HG02759 (cell line): ENCODE results near the gene TSPAN18.

ENCODE experiments used
- ATAC-seq: cut with Tn5 transposase; IDR thresholded peaks from one replicate; pipeline ENCODE4 v1.9.1; 2021; ENCODE audit warnings: mild to moderate bottlenecking, moderate library complexity; ENCODE audit not compliant: unreplicated experiment

The TSPAN18 gene

DNA sequence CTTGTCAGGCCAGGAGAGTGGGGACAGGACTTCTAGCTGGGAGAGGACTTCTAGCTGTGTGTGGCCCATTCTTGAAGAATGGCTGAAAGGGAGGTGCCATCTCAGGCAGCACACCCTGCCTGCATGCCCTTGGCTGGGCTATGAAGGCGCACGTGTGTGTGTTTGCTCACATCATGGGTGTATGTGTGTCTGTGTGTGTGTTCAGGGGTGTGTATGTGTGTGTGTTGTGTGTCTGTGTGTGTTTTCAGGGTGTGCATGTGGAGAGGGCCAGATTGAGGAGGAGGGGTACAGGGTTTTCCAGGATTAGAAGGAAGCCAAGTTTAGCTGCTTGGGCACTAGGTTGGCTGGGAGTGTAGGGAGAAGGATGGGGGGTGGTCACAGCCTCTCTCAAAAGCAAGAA, 207.3 kb downstream of the TSPAN18 start:
- no peak for ATAC-seq

DNA sequence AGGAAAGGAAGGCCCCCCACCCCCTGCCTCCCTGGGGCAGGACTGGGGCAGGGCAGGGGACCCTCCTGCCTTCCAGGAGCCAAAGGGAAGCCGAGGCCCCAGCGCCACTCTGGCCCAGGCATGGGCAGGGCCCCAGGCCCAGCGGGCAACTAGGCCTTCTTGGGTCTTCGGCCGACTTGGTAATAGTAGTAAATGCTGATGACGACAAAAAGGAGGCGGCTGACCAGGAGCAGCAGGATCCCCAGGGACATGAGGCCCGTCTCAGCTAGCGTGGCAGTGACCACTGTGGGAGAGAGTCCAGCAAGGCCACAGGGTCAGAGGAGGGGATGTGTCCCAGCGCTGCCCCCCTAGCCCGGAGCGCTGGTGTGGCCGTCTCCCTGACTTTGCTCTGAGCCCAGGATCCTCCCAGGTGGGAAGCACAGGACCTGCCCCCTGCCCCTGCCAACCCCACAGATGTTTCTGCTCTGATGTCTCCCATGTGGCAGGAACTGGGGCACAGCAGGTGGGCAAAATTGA, 208.0 kb downstream of the TSPAN18 start:
- no peak for ATAC-seq

DNA sequence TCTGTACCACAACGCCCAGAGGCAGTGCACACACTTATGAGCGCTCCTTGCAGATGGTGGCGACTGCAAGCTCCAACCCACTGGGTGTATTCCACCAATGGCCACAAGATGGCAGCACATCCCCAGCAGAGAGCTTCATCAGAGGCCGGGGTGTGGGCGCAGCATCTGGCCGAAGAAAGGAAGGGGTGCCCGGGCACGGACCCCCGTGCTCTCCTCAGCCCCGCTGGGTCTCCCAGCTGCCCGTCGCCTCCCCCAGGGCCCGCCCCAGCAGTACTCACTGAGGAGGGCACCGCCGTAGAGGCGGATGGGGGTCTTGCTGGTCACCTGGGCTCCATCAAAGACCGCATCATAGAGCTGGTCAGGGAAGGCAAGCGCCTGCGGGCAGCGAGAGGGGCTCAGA, 209.8 kb downstream of the TSPAN18 start:
- peak; percentile 83 for ATAC-seq

DNA sequence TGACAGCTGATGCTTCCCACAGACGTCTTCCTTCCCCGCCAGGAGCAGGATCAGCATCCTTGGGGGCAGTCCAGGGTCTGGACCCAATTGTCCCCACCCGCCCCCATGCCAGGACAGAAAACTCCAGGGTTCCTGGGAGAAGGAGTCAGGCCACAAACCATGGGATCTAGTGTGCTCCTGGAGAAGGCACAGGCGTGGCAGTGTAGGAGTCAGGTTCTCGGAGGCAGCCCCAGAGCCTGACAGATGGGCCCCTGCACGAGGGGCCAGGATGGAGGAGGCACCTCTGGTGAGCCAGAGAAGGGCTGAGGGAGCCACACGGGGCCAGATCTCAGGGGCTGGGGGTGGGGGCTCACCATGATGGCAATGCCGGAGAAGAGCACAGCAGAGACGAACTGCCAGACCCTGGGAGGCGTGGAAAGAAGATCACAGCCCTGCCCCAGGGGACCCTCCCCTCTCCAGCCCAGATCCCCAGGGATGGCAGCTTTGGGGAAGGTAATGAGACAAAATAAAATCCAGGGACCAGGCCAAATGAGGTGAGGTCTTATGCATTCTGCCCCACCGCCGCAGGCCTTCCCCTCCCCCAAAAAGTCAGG, 210.3 kb downstream of the TSPAN18 start:
- ATAC-seq = no peak

DNA sequence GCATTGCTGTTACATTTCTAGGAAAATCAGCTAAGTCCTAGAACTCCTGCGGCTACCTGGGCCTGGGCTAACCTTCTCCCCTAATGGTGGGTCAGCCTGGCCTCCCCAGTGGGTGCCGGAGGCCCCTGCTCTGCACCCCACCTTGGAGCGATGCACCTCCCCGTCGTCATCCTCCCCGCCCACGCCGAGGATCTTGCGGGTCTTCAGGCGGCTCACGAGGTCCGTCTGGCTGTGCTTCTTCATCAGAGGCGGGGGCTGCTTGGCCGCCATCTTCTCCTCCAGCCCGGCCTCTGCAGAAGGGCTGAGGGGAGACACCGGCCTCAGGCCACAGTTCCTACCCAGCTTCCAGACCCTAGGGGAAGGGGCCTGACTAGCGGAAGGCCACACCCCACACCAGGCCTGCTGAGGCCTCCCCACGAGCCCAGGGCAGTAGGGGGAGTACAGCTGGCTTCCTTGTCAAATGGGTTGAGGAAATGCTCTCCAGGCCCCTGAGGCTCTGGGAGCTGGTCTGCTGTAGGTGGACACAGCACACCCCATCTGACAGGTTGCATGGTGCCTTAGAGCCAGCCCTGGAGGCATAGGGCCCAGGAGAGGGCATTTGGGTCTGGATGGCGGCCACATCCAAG, 211.4 kb downstream of the TSPAN18 start:
- no peak for ATAC-seq

DNA sequence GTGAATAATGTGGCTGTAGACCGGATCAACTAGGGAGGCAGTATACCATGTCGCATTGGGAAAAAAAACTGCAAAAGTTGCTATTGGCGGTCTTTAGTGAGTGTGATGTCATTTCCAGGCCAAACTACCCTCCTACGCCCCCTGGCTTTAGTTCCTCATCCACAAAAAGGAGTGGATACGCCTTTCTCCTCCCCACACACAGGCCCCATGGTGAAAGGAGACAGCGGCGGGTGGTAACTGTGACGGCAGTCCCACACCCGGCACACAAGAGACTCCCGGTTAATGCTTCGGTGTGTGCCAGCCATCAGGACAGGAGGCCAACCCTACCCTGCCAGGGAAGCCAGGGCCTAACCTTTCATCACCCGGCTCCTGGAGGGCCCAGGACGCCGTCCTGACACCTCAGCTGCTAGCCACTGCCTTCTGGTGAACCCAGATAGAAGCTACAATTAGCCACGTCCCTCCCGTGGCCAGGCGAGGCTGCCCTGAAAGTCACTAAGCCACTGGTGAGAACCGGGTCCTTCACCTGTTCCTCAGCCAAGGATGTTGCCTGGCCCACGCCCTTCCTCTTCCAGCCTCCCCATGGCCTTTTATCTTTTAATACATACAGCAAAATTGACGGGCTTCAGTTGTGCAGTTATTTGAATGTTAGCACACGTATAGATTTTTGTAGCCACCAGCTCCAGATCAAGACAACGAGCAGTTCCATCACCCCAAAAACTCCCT, 213.1 kb downstream of the TSPAN18 start:
- no peak for ATAC-seq

DNA sequence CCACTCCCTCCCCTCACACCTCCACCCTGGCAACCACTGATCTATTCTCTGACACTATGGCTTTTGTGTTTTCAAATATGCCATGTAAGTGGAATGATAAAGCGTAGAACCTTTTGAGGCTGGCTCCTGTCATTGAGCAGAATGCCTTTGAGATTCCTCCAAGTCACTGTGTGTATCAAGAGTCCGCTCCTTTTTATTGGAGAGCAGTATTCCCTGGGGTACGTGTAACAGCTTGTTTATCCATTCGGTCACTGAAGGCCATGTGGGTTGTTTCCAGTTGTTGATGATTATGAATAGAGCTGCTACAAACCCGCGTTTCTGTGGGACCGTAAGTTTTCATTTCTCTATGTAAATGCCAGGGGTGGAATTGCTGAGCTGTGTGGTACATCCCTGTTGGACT, 213.6 kb downstream of the TSPAN18 start:
- no peak for ATAC-seq

DNA sequence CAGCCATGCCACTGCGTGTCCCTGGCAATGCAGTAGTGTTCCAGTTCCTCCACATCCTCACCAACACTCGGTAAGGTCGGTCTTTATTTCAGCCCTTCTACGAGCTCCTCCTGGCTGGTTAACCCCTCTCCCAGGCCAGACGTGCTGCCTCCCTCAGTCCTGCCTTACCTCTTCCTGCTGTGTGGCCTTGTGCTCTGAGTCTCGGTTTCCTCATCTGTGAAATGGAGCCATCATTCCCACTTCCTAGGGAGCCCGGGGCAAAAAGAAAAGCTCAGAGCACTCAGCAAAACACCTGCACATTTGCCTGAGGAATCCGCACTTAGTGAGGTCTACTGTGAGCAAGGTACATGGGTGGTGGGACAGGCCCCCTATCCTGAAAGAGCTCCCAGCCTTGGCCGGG, 214.1 kb downstream of the TSPAN18 start:
- no peak for ATAC-seq

DNA sequence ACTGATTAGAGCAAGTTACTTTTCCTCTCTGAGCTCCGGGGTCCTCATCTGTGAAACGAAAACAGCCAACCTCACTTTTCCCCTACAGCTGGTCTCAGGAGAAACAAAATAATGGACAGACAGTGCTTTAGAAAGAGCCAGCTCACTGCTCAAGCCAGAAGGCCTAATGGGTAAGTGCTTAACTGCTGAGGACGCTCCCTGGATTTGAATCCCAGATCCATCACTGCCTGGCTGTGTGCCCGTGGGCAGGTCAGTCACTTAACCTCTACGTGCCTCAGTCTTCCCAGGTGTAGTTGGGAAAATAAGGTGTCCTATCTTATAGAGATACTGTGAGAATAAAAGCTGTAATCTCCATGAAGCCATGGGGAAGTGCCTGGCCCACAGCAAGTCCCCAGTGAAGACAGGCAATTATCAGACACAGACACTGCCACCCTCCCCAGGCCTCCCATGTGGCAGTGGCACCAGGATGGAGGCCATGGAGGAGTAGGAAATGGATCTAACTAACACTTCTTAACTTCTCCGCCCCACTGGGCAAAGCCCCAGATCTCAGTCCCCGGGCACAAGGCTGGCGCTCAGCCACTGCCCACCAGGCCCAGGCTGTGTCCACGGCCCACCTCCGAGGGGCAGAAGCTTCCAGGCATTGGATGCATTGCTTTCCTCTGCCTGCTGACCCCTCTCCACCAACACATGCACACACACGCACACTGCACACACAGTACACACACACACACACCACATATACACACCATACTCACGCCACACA, 214.7 kb downstream of the TSPAN18 start:
- no peak for ATAC-seq

DNA sequence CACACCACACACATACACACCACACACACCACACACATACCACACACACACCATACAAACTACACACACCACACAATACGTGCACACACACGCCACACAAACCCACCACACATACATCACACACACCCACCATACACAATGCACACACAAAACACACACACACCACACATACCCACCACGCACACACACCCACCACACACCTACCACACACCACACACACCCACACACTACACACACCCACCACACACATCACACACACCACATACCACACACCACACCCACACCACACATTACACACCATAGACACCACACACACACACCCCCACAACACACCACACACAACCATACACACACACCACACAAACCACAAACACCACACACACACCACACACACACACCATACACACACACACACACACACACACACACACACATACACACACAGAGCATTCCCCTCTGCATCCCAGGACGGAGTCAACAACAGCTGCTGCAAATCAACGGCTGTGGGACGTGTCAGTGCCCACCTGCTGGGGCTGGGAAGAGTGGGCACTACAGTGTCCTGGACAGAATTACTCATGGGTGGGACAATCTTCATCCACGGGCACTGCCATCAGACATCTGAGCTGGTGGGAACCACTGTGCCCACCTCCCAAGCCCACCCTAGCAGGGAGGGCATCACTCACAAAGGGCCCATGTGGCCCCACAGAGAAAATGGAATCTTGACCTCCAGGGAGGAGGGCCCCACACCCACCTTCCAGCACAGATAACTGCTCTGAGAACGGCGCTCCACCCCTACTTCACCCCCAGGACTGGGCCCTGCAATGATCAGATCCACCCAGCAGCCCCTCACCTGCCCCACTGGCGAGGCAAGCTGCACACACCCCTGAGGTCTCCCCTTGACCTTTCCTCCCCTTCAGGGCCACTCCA, 215.5 kb downstream of the TSPAN18 start:
- no peak for ATAC-seq

DNA sequence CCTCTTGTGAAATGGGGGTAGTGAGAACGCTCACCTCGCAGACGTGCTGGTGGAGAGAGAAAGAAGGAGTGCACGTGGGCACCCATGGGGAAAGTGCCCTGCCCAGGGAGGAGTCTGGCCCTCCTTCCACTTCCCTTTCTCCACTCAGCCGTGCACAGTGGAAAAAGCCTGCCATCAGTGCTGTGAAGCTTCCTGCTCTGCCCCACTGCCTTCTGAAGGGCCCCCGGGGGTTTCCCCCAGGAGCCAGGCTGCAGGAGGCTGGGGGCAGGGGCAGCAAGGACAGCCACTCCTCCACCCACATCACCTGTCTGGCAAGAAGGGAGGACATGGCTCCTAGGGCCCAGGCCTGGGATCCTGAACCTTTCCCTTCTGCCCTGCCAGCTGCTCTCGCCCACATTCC, 216.4 kb downstream of the TSPAN18 start:
- ATAC-seq = peak; percentile 74

DNA sequence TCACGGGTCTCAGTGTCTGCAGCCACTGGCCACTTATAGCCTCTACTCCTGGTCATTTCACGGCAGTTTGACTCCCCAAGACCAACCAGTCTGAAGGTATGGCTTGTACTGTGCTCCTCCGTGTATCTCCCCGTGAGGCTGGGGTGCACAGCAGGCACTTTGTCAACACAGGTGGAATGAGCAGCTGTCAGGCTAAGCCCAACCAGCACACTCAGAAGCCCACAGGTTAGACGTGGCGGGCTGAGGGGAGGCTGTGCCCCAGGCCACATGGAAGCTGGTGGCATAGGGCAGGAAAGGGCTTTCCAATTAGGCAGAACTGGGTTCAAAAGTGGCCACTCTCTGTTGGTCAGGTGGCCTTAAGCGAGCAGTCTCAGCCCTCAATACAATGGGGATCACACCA, 216.9 kb downstream of the TSPAN18 start:
- ATAC-seq = peak; percentile 12

DNA sequence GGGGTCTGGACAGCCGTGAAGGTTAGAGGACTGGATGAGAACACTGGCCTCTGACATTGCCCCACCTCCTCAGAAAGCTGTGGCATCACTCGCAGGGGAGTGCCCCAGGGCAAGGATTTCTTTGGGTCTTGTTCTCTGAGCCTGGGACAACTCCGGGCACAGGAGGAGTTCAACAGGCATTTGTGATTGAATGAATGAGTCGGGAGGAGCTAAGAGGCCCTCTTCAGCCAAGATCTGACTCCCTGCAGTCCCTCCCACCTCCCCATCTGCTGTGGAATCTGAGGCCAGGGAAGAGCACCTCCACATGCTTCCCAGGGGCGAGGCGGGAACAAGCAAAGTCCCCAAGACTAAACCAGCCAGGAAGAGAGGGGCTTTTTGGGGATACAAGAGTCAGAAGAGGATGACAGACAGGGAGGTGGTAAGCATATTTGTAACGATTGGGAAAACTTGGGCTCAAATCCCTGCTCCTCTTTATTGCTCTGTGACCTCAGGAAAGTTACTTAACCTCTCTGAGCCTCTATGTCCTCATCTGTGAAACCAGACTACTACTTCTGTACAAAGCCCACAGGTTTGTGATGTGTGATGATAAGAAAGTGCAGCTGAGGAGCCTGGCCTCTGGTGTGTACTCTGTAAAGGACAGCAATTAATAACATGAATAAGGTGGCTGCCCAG, 217.6 kb downstream of the TSPAN18 start:
- no peak for ATAC-seq

DNA sequence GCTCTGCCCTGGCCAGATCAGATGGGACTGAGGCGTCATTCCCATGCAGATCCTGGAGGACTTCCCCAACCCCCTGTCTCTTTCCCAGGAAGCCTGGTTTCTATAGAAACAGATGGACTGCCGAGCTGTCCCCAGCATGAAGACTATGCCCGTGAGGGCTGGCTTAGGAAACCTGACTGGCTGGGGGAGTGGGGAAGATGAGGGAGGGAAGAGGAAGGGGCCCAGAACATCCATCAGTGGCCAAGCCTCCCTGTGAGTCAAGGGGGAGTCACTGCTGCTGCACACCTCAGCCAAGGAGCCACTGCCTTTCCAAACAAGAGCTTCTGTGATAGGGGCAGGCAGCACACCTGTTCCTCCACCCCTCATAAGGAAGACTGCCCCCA, 218.1 kb downstream of the TSPAN18 start:
- ATAC-seq = no peak

DNA sequence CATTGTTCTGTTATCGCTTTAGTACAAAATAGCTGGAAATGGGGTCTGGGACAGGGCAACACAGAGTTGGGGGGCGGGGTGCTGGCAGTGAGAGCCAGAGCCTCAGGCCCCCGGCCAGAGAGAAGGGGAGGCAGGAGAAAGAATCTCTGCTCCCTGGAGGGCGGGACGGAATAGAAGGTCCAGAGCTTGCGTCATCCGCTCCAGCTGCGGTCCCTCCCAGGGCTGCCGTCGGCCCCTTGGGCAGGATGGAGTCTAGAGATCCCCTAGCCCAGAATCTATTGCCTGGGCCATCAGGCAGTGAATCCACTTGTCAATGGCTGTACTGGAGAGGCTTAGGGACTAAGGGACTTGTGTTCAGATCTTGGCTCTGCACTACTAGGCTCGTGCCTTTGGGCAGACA, 218.9 kb downstream of the TSPAN18 start:
- ATAC-seq = no peak

DNA sequence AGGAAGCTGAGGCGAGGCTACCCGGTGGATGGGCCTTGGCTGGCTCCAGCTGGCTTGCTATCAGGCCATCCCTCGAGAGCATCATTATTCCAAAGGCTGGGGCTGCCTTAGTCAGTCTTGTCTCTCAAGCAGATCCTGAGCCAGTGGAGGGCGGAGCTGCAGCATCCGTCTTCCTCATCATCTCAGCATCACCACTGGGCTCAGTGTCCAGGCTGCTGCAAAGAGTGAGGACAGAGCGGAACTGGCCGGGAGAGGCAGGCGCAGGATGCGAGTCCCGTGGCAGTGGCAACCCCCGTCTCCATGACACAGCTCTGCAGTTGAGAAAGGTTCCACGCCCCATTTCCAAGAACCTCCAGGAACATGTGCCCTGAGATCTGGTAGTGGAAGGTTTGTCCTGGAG, 219.5 kb downstream of the TSPAN18 start:
- ATAC-seq = no peak

DNA sequence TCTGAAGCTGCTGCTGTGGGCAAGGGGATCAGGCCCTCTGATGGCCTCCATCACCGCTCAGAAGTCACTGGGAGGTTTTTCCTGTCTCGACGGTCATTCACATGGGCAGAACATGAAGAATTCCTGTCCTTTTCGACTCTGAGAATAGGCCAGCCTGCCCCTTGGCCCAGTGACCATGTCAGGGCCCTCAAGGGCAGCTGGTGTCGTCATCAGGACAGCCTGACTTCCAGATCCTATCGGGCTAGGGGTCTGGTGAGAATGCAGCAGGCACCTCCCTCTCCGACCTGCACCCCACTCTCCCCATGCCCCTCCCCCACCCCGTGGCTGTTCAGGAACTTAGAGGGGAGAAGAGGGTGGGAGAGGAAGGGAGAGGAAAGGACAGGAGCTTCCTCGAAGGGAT, 220.4 kb downstream of the TSPAN18 start:
- no peak for ATAC-seq

DNA sequence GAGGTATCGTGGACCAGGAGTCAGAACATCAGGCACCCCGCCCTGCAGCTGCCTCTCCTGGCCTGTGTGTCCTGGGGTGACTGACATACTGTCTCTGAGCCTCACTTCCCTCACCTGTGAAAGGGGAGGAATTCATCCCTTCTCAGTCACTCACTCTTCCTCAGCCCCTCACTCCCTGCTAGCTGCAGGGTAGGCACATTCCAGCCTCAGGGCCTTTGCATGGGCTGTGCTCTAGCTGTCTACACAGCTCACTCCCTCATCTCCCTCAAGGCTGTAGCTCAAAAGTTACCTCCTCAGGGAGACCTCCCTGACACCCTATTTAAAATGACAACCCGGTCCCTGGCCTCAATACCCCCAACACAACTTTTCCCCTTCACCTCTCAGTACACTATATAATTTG, 221.4 kb downstream of the TSPAN18 start:
- no peak for ATAC-seq

DNA sequence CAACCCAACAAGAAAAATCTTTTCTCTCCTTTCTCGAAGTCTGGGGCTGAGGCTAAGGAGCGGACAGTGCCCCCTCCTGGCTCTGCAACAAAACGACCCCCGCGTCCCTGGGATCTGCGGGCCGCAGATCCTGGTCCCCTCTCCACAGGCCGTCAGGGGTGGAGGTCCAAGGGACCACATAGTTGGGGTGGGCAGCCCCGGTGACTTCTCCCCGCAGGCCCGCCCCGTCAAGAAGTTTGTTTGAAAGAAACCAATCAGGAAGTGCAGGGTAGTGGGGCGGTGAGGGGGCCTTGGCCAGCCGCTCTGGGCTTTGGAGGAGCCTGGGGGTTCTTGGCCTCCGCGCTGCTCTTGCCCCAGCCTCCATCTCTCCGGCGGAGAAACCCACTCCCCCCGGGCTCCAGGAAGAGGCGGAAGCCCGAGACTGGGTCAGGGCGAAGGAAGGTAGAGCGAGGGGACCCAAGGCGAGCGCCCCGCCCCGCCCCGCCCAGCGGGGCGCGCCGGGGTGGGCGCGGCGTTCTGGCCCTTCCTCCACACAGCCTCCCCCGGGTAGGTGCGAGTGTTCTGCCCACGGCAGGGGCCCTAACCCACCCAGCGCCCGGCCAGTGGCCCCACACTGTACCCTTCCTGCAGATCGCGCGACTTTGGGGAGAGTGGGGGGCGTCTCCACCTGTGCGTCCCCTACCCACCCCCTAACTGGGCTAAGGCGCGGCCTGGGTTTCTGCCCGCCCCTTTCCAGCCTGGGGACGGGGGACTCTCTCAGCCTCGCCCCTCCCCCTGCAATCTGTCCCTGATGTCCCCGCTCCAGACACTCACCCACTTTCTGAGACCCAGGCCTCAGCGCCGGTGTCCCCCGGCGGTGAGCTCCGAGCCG, 222.6 kb downstream of the TSPAN18 start:
- no peak for ATAC-seq
